T47D (cell line): ENCODE results near the gene RANBP3.

Experiments
- DNase-seq, 2 experiments: peaks; one replicate each; pipeline versions ENCODE4 v3.0.0 to v3.0.0-alpha.2; 2011 to 2012; ENCODE audit warnings: low read depth in 1 of 2, low spot score in 1 of 2
- JUND ChIP-seq: IDR thresholded peaks from 2 replicates; pipeline ENCODE4 v1.6.1; 2012; ENCODE audit warnings: low read depth
- in situ Hi-C: cut with HindIII; loops from 2 replicates; pipeline ENCODE4 v1.10.0; 2016; ENCODE audit warnings: low sequenced_read_pairs, low pct_unique_long_range_greater_than_20kb

The RANBP3 gene

DNA sequence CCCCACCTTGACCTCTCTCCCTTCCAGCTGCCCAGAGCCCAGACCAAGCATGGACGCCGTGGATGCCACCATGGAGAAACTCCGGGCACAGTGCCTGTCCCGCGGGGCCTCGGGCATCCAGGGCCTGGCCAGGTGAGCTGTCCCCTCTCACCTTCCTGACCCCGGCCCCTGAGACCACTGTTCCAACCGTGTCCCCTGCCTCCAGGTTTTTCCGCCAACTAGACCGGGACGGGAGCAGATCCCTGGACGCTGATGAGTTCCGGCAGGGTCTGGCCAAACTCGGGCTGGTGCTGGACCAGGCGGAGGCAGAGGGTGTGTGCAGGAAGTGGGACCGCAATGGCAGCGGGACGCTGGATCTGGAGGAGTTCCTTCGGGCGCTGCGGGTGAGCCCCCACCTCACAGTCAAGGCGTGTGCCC lies 63.6 kb downstream of the RANBP3 start:
- no peak for DNase-seq
- in situ Hi-C loops, result no loop called here
- no peak for TF ChIP-seq JUND

- DNase-seq, result peak; percentile 25 to 35
- in situ Hi-C loops, result no loop called here
- TF ChIP-seq JUND, result no peak
Observed at GRCh38 chr19:5913739-5914357, 64.1 kb downstream of the RANBP3 start, which contains the start of gene CAPS. Gene CAPS, plus strand, starts transcription at chr19:5914254. Its CDS starts 153 bp downstream, at chr19:5914407.

GRCh38 chr19:5911366-5911765 lies 66.6 kb downstream of the RANBP3 start:
- TF ChIP-seq JUND, result no peak
- DNase-seq, result no peak
- in situ Hi-C loops, result no loop called here

DNA sequence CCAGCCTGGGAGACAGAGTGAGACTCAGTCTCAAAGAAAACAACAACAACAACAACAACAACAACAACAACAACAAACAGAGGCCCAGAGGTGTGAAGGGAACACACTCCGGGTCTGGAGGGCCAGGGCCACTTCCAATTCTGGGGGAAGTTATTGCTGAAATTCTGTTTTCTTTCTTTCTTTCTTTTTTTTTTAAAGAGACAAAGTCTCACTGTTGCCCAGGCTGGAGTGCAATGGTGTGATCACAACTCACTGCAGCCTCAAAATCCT lies 67.4 kb downstream of the RANBP3 start:
- TF ChIP-seq JUND, result no peak
- no peak for DNase-seq
- in situ Hi-C loops, result no loop called here

GRCh38 chr19:5908773-5909442 lies 69.0 kb downstream of the RANBP3 start:
- TF ChIP-seq JUND, result no peak
- peak in 1 of 2 experiments; percentile 37 for DNase-seq
- in situ Hi-C loops, result no loop called here

DNA sequence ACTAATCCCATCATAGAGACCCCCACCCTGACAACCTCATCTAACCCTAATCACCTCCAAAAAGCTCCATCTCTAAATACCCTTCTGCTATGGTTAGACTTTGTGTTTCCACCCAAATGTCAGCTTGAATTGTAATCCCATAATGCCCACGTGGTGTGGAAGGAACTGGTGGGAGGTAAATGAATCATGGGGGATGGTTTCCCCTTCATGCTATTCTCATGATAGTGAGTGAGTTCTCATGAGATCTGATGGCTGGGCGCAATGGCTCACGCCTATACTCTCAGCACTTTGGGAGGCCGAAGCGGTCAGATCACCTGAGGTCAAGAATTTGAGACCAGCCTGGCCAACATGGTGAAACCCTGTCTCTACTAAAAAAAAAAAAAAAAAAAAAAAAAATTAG lies 70.7 kb downstream of the RANBP3 start:
- no peak for TF ChIP-seq JUND
- in situ Hi-C loops, result no loop called here

DNA sequence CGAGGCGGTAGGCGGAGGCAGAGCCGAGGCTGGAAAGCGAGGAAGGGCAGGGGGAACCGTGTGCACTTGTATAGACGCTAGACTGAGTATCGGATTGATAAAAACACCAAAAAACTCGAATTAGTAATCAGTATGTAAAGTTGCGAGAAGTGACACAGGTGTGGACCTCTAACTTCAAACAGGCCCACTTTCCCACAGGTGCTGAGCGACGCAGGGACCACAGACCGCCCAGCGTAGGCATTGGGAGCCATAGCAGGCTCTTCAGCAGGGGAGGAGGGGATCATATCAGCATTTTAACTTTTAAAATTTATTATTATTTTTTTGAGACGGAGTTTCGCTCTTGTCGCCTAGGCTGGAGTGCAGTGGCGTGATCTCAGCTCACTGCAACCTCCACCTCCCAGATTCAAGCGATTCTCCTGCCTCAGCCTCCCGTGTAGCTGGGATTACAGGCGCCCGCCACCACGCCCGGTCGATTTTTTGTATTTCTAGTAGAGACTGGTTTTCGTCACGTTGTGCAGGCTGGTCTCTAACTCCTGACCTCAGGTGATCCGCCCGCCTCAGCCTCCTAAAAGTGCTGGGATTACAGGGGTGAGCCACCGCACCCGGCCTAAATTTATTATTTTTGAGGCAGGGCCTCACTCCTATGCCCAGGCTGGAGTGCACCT lies 72.7 kb downstream of the RANBP3 start:
- no peak for TF ChIP-seq JUND
- in situ Hi-C loops, result no loop called here
- no peak for DNase-seq

More for the DNA sequence above, 70.7 kb downstream of the RANBP3 start:
- DNase-seq, result no peak

DNA sequence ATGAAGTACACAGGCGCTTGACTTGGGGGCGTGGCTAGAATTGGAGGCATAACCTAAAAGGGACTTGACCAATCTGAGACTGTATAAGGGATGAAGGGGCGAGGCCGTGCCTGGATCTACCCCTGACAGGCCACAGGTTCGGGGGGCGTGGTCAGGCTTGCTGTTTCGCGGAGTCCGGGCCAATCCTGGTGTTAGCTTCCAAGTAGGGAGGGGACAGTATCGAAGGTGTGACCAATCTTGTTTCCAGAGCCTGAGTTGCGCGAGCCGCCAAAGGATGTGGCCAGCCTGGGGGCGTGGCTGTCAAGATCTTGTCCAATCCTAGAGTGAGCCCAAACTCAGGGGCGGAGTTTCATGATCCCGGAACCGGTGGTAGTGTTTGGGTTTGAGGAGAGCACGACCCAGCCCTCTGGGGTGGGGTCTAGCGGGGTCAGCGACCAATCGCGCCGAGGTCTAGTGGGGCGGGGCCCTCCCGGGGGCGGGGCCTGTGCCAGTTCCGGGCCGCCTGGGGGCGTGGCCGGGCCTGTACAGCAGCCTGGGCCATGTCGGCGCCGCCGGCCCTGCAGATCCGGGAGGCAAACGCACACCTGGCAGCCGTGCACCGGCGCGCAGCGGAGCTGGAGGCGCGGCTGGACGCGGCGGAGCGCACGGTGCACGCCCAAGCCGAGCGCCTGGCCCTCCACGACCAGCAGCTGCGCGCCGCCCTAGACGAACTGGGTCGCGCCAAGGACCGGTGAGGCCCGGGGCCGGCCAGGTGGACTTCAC lies 73.4 kb downstream of the RANBP3 start, which contains the start of gene VMAC:
VMAC (plus strand) TSS at position 521 of the 762 bp plus-strand sequence; CDS start at position 540, 19 bp downstream.
- DNase-seq, result peak; percentile 87 to 100
- no peak for TF ChIP-seq JUND
- in situ Hi-C loops, result no loop called here

- in situ Hi-C loops, result no loop called here
- DNase-seq, result peak; percentile 80 to 93
- no peak for TF ChIP-seq JUND
Observed at GRCh38 chr19:5903624-5904351, 74.2 kb downstream of the RANBP3 start, which contains the start of gene NDUFA11. Gene NDUFA11, minus strand, starts transcription at chr19:5903790. Its CDS starts 82 bp downstream, at chr19:5903708.

- DNase-seq, result no peak
- in situ Hi-C loops, result no loop called here
- no peak for TF ChIP-seq JUND
Observed at GRCh38 chr19:5903056-5903623, 74.8 kb downstream of the RANBP3 start.

DNA sequence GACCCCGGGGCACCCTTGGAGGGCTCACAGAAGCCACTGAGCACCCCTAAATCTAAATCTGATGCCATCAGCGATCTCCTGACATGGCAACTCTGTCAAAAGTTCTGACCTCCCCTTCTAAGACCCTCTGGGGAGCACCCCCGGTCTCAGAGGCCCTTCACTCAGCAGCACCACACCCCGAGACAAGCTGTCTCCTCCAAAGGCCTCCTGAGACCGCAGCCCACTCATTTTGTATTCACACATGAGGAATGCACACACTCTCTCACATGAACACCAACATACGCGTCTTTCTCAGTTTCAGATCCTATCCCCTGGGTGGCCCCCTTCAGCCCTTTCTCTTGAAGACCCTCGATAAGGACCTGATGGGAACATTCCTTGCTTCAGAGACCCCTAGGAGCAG lies 77.0 kb downstream of the RANBP3 start:
- DNase-seq, result no peak
- TF ChIP-seq JUND, result no peak
- in situ Hi-C loops, result no loop called here
